ENCODE results near the gene GUCY1A2. TPM values are rescaled to one million over a fixed set of nuclear protein-coding genes. Genes with fewer than 3 reads are reported as not detected.

The GUCY1A2 gene
- total RNA-seq, 1 experiment from 2014 or later, result 0.10 TPM

DNA sequence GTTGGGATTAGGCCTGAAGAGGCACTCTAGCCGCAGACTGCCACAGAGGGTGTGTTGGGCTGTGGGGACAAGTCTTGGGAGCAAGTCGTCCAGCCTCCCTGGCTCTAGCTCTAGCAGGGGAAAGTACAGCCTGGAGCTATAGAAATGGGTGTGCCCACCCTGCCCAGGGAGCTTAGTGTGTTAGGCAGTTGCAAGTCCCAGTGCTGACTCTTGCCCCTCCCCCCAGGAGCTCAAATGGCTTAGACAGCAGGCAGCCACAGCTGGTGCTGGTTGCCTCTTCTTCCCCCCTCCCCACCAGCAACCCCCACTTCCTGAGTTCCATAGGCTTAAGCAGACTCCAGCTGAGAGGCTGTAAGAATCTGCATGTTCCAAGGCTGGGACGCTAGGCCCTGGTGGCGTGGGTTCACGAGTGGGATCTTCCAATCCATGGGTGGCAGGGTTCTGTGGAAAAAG is 61.2 kb downstream of the GUCY1A2 start:
- BruUV-seq (replicated peaks), result no TSS peak
- no peaks in the 10 kb centered on the region for H3K4me1 ChIP-seq (ENCODE audit: control insufficient read depth in 1 of 2, insufficient read depth in 2 of 2, low read length in 2 of 2)
- ChIA-PET RAD21 (ENCODE audit: low non-redundant PET in 1 of 2, low total read pairs in 2 of 2, uncharacterized antibody in 2 of 2, unreplicated experiment in 2 of 2) (no interaction called here), CTCF (no interaction called here), POLR2A (no interaction called here)
- TF ChIP-seq JUND (IDR thresholded peaks at IDR 0.05), result no peak
- no peak for TF ChIP-seq SIN3A (IDR thresholded peaks at IDR 0.05; ENCODE audit: low read depth)
- no peak for TF ChIP-seq EGR1 (IDR thresholded peaks at IDR 0.05; ENCODE audit: low read depth)
- TF ChIP-seq ZNF274 (IDR thresholded peaks at IDR 0.05; ENCODE audit: low read depth, low read length), result no peak
- TF ChIP-seq SRF (IDR thresholded peaks at IDR 0.05; ENCODE audit: low read depth), result no peak
- no peak for TF ChIP-seq EZH2phosphoT487 (IDR thresholded peaks at IDR 0.05; ENCODE audit: borderline replicate concordance)
- TF ChIP-seq, protein P1, sequence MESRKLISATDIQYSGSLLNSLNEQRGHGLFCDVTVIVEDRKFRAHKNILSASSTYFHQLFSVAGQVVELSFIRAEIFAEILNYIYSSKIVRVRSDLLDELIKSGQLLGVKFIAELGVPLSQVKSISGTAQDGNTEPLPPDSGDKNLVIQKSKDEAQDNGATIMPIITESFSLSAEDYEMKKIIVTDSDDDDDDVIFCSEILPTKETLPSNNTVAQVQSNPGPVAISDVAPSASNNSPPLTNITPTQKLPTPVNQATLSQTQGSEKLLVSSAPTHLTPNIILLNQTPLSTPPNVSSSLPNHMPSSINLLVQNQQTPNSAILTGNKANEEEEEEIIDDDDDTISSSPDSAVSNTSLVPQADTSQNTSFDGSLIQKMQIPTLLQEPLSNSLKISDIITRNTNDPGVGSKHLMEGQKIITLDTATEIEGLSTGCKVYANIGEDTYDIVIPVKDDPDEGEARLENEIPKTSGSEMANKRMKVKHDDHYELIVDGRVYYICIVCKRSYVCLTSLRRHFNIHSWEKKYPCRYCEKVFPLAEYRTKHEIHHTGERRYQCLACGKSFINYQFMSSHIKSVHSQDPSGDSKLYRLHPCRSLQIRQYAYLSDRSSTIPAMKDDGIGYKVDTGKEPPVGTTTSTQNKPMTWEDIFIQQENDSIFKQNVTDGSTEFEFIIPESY (IDR thresholded peaks at IDR 0.05; ENCODE audit: extremely low read depth, insufficient replicate concordance, low read length), result no peak
- no peak for TF ChIP-seq SP1 (IDR thresholded peaks at IDR 0.05; ENCODE audit: low read depth)
- no peak for TF ChIP-seq ZFX (IDR thresholded peaks at IDR 0.05)
- TF ChIP-seq EZH2 (IDR thresholded peaks at IDR 0.05), result no peak
- no peak for TF ChIP-seq FOSL1 (IDR thresholded peaks at IDR 0.05; ENCODE audit: low read depth)
- intact Hi-C loops (cut with micrococcal nuclease), result no loop called here
- H3K9me2 ChIP-seq (ENCODE audit: insufficient read depth), result no peaks in the 10 kb centered on the region
- peaks cover 14% of the 10 kb centered on the region; the same call in 1 of the 2 replicates for H3K27me3 ChIP-seq (ENCODE audit: insufficient read depth, low read length)
- no peak overlapping the region for H3K27ac ChIP-seq (ENCODE audit: low read depth, low read length)
- DNase-seq (ENCODE audit: low read depth, low spot score) (no peak), ATAC-seq (no peak; the same call in 1 of the 2 replicates)
- no peak overlapping the region for H3K4me3 ChIP-seq (replicated peaks in 1 of 2; ENCODE audit: low read depth in 1 of 2, low read length in 2 of 2)
- H3K4me2 ChIP-seq (ENCODE audit: low read length), result no peak overlapping the region
- H3K9me3 ChIP-seq (ENCODE audit: control insufficient read depth in 1 of 2, insufficient read depth in 1 of 2, low read depth in 1 of 2, low read length in 2 of 2), result no peaks in the 10 kb centered on the region
- no peak overlapping the region for H3K9ac ChIP-seq (ENCODE audit: low read length)
- H3K36me3 ChIP-seq (ENCODE audit: control insufficient read depth in 1 of 2, insufficient read depth in 2 of 2, low read length in 2 of 2), result no peaks in the 10 kb centered on the region
- no peaks in the 10 kb centered on the region for H4K20me1 ChIP-seq (ENCODE audit: insufficient read depth)
- no peaks in the 10 kb centered on the region for H3K79me2 ChIP-seq (ENCODE audit: insufficient read depth, low read length)
- H2AFZ ChIP-seq (ENCODE audit: low read depth, low read length, poor library complexity, severe bottlenecking), result no peak overlapping the region
